Testis (tissue), 3 donors: Measurements from ENCODE around the gene HRH1. TPM values are rescaled to one million over a fixed set of nuclear protein-coding genes. Genes with fewer than 3 reads are reported as not detected.
"Not testable (repeated sequence)": the region's sequence is repeated elsewhere in the genome, so short reads cannot be mapped to it uniquely, and the experiment has no call there.

Experiments used
- DNase-seq: peaks from one replicate; pipeline ENCODE4 v3.0.0-alpha.2; 2019
- H3K27ac ChIP-seq, 2 donors: fragments of 200-600 bp; sonication (generic); one replicate each; pipeline ENCODE4 v1.5.1; 2019
- H3K27me3 ChIP-seq: fragments of 200-600 bp; sonication (generic); one replicate; pipeline ENCODE4 v1.5.1; 2019
- H3K36me3 ChIP-seq: fragments of 200-600 bp; sonication (generic); one replicate; pipeline ENCODE4 v1.5.1; 2017; ENCODE audit warnings: low read depth; ENCODE audit errors: missing control alignments
- H3K4me1 ChIP-seq: fragments of 200-600 bp; sonication (generic); one replicate; pipeline ENCODE4 v1.5.1; 2019
- H3K4me3 ChIP-seq, 2 donors: fragments of 200-600 bp; sonication (generic); one replicate each; pipeline ENCODE4 v1.5.1; 2017 to 2019
- H3K9me3 ChIP-seq: fragments of 200-600 bp; sonication (generic); one replicate; pipeline ENCODE4 v1.5.1; 2017
- POLR2A ChIP-seq: fragments of 450-650 bp; IDR thresholded peaks from one replicate; pipeline ENCODE4 v1.6.1; 2017; ENCODE audit warnings: antibody characterized with exemption, mild to moderate bottlenecking, moderate library complexity
- WGBS, 2 donors: methylation state at CpG; one replicate each; pipeline ENCODE4 v1.1.5; 2018; 5-methylcytosine and 5-hydroxymethylcytosine counted together
- intact Hi-C: fragments of 100-400 bp; cut with DNase I; formaldehyde crosslinking; loops from one replicate; pipeline ENCODE4 v1.15.1; 2023; ENCODE audit warnings: low total_unique reads
- polyA plus RNA-seq: library from polyadenylated mRNA; stranded (reverse); fragments of 350-450 nt; fragmentation: Illumina TruSeq; extraction: RNeasy Lipid Tissue Mini Kit (QIAGEN cat#74804); gene quantifications from one replicate; pipeline ENCODE4 v1.2.3, GENCODE V29; 2014; ENCODE audit warnings: low read depth, low replicate concordance; ENCODE audit not compliant: insufficient read depth
- total RNA-seq, 2 donors: library from RNA; depleted of rRNA; stranded (reverse); fragments of >200 nt; gene quantifications; one replicate each; pipeline ENCODE4 v1.2.3, GENCODE V29; 2016
- TF ChIP-seq, protein P1 (sequence below), 3 experiments: fragments of 450-650 bp in 2 of 3; fragments of 200-600 bp in 1 of 3; sonication (generic) in 1 of 3; IDR thresholded peaks; one replicate each; pipeline ENCODE4 v1.5.1; 2016 to 2019; ENCODE audit warnings: antibody characterized with exemption in 3 of 3, mild to moderate bottlenecking in 2 of 3, moderate library complexity in 1 of 3

Gene HRH1
- total and polyA plus RNA-seq, 3 donors from 2014 or later = 1.6 to 3.2 (median 2.5) TPM

DNA sequence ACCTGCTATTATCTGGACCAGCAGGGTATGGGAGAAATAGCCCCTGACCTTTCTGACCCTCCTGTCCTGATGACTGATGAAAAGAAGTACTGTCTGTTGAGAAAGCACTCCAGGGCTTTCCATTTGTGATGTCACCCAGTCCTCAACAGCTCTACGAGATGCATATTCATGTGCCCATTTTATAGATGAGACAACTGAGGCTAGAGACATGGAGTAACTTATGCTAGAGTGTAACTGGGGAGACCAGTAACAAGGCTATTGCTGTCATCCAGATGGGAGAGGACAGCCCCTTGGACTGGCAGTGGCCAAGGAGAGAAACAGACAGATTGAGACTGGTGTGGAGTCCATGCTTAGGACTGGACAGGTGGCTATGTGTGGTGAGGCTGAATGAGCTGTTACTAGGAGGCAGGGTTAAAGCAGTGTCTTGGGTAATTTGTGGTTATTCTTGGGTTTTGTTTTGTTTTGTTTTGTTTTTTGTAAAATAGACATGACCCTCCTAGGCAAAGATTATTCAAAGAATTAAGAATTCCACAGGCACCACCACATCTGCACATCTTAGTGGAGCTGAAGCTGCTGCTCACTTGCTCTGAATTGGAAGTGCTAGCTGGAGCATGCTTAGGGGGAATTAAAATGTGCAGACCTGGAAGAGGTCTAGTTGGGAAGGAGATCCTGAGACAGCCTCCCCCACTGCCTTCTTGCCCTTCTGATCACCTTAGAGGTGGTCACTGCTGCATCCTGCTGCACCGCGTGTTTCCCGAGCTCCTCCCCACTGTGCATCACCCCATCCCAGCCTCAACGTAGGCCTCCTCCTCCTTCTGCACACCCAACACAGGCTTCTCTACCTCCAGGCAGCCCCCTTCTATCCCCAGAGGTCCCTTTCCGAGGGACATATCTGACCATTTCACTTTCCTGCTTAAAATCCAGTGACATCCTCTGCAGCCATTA, 8.4 kb downstream of the HRH1 start:
- H3K27me3 ChIP-seq = no peaks in the 10 kb centered on the region
- no peak overlapping the region for H3K4me3 ChIP-seq
- intact Hi-C loops = no loop called here
- 88 to 89% methylated on average over 6 of the region's 6 CpGs for WGBS, 2 donors
- H3K36me3 ChIP-seq = no peaks in the 10 kb centered on the region
- no peak overlapping the region for H3K27ac ChIP-seq
- H3K4me1 ChIP-seq = no peaks in the 10 kb centered on the region
- no peak for DNase-seq
- TF ChIP-seq, protein P1, sequence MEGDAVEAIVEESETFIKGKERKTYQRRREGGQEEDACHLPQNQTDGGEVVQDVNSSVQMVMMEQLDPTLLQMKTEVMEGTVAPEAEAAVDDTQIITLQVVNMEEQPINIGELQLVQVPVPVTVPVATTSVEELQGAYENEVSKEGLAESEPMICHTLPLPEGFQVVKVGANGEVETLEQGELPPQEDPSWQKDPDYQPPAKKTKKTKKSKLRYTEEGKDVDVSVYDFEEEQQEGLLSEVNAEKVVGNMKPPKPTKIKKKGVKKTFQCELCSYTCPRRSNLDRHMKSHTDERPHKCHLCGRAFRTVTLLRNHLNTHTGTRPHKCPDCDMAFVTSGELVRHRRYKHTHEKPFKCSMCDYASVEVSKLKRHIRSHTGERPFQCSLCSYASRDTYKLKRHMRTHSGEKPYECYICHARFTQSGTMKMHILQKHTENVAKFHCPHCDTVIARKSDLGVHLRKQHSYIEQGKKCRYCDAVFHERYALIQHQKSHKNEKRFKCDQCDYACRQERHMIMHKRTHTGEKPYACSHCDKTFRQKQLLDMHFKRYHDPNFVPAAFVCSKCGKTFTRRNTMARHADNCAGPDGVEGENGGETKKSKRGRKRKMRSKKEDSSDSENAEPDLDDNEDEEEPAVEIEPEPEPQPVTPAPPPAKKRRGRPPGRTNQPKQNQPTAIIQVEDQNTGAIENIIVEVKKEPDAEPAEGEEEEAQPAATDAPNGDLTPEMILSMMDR (IDR thresholded peaks at IDR 0.05) = no peak
- no peak for TF ChIP-seq POLR2A
- H3K9me3 ChIP-seq = no peaks in the 10 kb centered on the region

DNA sequence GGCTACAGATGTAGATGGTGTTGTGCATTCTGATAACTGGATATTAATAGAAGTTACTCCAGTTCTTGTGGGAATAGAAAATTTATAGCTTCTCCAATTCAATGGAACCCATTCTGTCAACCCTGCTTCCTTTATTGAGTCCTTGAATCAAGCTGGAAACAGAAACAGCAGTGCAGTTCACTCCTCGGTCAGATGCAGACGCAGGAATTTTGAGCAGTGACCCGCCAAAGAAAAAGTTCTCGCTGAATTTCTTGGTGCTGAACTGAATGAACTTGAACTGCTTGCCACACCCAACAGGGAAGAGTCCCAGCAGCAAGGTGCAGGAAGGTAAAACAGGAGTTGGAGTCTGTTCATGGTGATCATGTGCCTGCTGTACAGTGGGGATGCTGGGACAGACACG, 10.3 kb downstream of the HRH1 start:
- DNase-seq = no peak
- Histone ChIP-seq H3K4me1 (no peaks in the 10 kb centered on the region), H3K9me3 (no peaks in the 10 kb centered on the region), H3K27ac (no peak overlapping the region), H3K27me3 (no peaks in the 10 kb centered on the region), H3K36me3 (no peaks in the 10 kb centered on the region), H3K4me3 (no peak overlapping the region)
- 42 to 44% methylated on average over 5 of the region's 5 CpGs for WGBS, 2 donors
- no peak for TF ChIP-seq POLR2A
- TF ChIP-seq, protein P1 (IDR thresholded peaks at IDR 0.05) = no peak
- intact Hi-C loops = no loop called here

DNA sequence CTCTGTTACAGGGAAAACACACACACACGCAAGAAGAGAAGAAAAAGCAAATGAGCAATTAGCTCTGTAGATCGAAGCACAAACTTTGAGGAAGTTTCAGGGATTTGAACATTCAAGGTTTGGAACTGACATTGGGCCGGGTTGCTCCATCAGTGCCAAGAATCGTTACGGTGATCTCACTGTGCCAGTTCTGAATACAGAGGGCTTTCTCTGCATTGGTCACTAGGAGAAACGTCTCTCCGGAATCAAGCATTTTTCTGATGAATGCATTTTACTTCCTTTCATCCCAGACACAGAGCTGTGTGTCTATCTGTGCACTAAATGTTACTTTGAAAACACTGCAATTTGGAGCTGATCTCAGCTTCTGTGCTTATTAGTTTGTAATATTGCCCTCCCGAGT, 11.2 kb downstream of the HRH1 start:
- intact Hi-C loops = no loop called here
- WGBS, 2 donors = 65 to 68% methylated on average over 8 of the region's 8 CpGs
- no peak for DNase-seq

DNA sequence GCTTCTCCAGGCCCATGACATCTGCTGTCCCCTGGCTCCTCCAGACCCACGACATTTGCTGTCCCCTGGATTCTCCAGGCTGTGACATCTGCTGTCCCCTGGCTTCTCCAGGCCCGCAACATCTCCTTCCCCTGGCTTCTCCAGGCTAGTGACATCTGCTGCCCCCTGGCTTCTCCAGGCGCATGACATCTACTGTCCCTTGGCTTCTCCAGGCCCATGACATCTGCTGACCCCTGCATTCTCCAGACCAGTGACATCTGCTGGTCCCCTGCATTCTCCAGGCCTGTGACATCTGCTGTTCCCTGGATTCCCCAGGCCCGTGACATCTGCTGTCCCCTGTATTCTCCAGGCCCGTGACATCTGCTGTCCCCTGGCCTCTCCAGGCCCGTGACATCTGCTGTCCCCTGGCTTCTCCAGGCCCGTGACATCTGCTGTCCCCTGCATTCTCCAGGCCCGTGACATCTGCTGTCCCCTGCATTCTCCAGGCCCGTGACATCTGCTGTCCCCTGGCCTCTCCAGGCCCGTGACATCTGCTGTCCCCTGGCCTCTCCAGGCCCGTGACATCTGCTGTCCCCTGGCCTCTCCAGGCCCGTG, 12.6 kb downstream of the HRH1 start:
- 82 to 84% methylated on average over 9 to 10 of the region's 12 CpGs for WGBS, 2 donors
- H3K27me3 ChIP-seq, intact Hi-C loops: not testable (repeated sequence)

More for the DNA sequence above, 11.2 kb downstream of the HRH1 start:
- TF ChIP-seq POLR2A = no peak
- TF ChIP-seq, protein P1 (IDR thresholded peaks at IDR 0.05) = no peak
- Histone ChIP-seq H3K4me3 (no peak overlapping the region), H3K27ac (no peak overlapping the region), H3K27me3 (no peaks in the 10 kb centered on the region), H3K36me3 (no peaks in the 10 kb centered on the region), H3K9me3 (no peaks in the 10 kb centered on the region), H3K4me1 (no peaks in the 10 kb centered on the region)

DNA sequence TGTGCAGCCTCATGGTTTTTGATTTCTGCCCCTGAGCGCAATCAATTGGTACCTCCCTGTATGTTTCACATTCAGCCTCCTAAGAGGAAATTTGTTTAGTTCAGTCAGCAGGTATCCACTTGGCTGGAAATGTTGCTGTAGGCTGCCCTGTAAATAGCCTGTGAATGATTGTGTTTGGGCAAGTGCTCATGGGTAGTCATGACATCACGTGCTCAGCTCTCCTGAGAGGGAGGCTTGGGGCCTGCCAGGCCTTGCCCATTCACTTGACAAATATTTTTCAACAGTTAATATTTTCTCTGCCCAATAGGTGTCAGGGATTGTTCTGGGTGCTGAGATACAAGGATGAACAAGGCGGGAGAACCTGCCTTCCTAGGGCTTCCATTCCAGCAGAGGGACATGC, 13.3 kb downstream of the HRH1 start:
- no peaks in the 10 kb centered on the region for H3K36me3 ChIP-seq
- intact Hi-C loops = no loop called here
- peaks cover 13% of the 10 kb centered on the region for H3K4me1 ChIP-seq
- H3K27ac ChIP-seq = no peak overlapping the region
- no peak for TF ChIP-seq POLR2A
- TF ChIP-seq, protein P1 (IDR thresholded peaks at IDR 0.05) = no peak
- 96 to 100% methylated on average over 3 of the region's 3 CpGs for WGBS, 2 donors
- DNase-seq = no peak
- no peak overlapping the region for H3K4me3 ChIP-seq
- H3K9me3 ChIP-seq = no peaks in the 10 kb centered on the region
- no peaks in the 10 kb centered on the region for H3K27me3 ChIP-seq

More for the DNA sequence above, 12.6 kb downstream of the HRH1 start:
- H3K27ac ChIP-seq, DNase-seq, H3K36me3 ChIP-seq, H3K9me3 ChIP-seq, H3K4me1 ChIP-seq, H3K4me3 ChIP-seq: not testable (repeated sequence)
